CD4-positive, alpha-beta T cell (primary cell): ENCODE data around the gene THTPA. TPM values are rescaled to one million over a fixed set of nuclear protein-coding genes. Genes with fewer than 3 reads are reported as not detected.
A peak's percentile ranks its signal among the peaks of the same experiment; 100 is the strongest.

Source experiments
- ATAC-seq: fragments of 200-7000 bp; cut with Tn5 transposase; one replicate; pipeline ENCODE4 v1.10.0; 2022; ENCODE audit warnings: mild to moderate bottlenecking; ENCODE audit not compliant: poor library complexity
- CTCF ChIA-PET: fragments of 350-600 bp; sonication (Branson Sonifier 250); formaldehyde crosslinking; loops from one replicate; lab custom pipeline; 2021; ENCODE audit warnings: antibody characterized with exemption, inconsistent platforms; lab: Charles Lee
- POLR2A ChIA-PET: fragments of 350-600 bp; sonication (Branson Sonifier 250); formaldehyde crosslinking; loops from one replicate; lab custom pipeline; 2021; ENCODE audit warnings: antibody characterized with exemption, inconsistent platforms; lab: Charles Lee
- DNase-seq, 14 experiments: peaks; one replicate each; pipeline ENCODE4 v3.0.0-alpha.2; 2013 to 2020; ENCODE audit warnings: mixed read lengths in 2 of 14
- H3K27ac ChIP-seq, 2 donors: one replicate each; pipeline versions ENCODE4 v1.5.1 to v1.7.0; 2013; ENCODE audit warnings: low read length in 2 of 2, low read depth in 1 of 2, mild to moderate bottlenecking in 1 of 2
- H3K27me3 ChIP-seq, 2 experiments: 1 replicate in 1 of 2; 2 replicates in 1 of 2; pipeline versions ENCODE4 v1.6.1 to v1.7.0; 2013; ENCODE audit warnings: low read length in 2 of 2, control low read depth in 1 of 2, mild to moderate bottlenecking in 1 of 2, moderate library complexity in 1 of 2; ENCODE audit not compliant: insufficient read depth in 2 of 2, control insufficient read depth in 1 of 2
- H3K36me3 ChIP-seq: one replicate; pipeline ENCODE4 v1.6.1; 2013; ENCODE audit warnings: low read length, control low read depth; ENCODE audit not compliant: insufficient read depth
- H3K4me1 ChIP-seq: one replicate; pipeline ENCODE4 v1.6.1; 2013; ENCODE audit warnings: low read length, control low read depth; ENCODE audit not compliant: insufficient read depth
- H3K4me3 ChIP-seq: one replicate; pipeline ENCODE4 v1.5.1; 2013; ENCODE audit warnings: mild to moderate bottlenecking, low read length, moderate library complexity
- H3K9me3 ChIP-seq, 2 experiments: 1 replicate in 1 of 2; 2 replicates in 1 of 2; pipeline versions ENCODE4 v1.6.1 to v1.7.0; 2013; ENCODE audit warnings: low read length in 2 of 2, mild to moderate bottlenecking in 2 of 2, control low read depth in 1 of 2, moderate library complexity in 1 of 2; ENCODE audit not compliant: control insufficient read depth in 1 of 2, insufficient read depth in 1 of 2
- H3K27ac Mint-ChIP-seq: one replicate; pipeline ENCODE4 v1.8.0; 2020; ENCODE audit warnings: mixed read lengths
- H3K27me3 Mint-ChIP-seq: one replicate; pipeline ENCODE4 v1.8.0; 2021; ENCODE audit warnings: mixed read lengths
- H3K36me3 Mint-ChIP-seq: one replicate; pipeline ENCODE4 v1.8.0; 2021; ENCODE audit warnings: low read depth, mixed read lengths
- H3K4me1 Mint-ChIP-seq: one replicate; pipeline ENCODE4 v1.8.0; 2021; ENCODE audit warnings: low read depth, mixed read lengths
- H3K4me3 Mint-ChIP-seq: one replicate; pipeline ENCODE4 v1.8.0; 2020; ENCODE audit warnings: mild to moderate bottlenecking, mixed read lengths
- H3K9me3 Mint-ChIP-seq: one replicate; pipeline ENCODE4 v1.8.0; 2020; ENCODE audit warnings: mixed read lengths
- CTCF ChIP-seq: fragments of 200-600 bp; IDR thresholded peaks from one replicate; pipeline ENCODE4 v1.8.0; 2022; ENCODE audit warnings: antibody characterized with exemption, mild to moderate bottlenecking
- intact Hi-C, 2 experiments: fragments of 100-400 bp; cut with DNase I in 1 of 2; cut with micrococcal nuclease in 1 of 2; formaldehyde crosslinking; loops; one replicate each; pipeline versions ENCODE4 v1.15.1 to v1.9.0; 2023 to 2025; cut with DNase I, micrococcal nuclease
- total RNA-seq, 174 experiments: library from RNA in 2 of 174; stranded (reverse) in 2 of 174; gene quantifications; one replicate each; pipeline ENCODE4 v1.2.3 and lab custom pipeline; 2021 to 2026

THTPA gene
- total RNA-seq, 2 experiments from 2014 or later, result 13.0 to 13.4 TPM

- intact Hi-C loops, result no loop called here
- no peaks in the 10 kb centered on the region for H3K9me3 Mint-ChIP-seq
- Histone ChIP-seq H3K9me3 (no peaks in the 10 kb centered on the region), H3K4me3 (peak overlapping the region; percentile 77), H3K36me3 (no peaks in the 10 kb centered on the region), H3K27me3 (peaks cover 12 to 18% of the 10 kb centered on the region in 2 experiments), H3K4me1 (peaks cover 20% of the 10 kb centered on the region), H3K27ac (no peak overlapping the region)
- no peak overlapping the region for H3K4me3 Mint-ChIP-seq
- H3K27me3 Mint-ChIP-seq, result peaks cover 9% of the 10 kb centered on the region
- peaks cover 13% of the 10 kb centered on the region for H3K4me1 Mint-ChIP-seq
- CTCF ChIA-PET, result interaction anchor here (1.1 to 2.5 kb wide), 3 partner anchors 9 to 11 kb away, joined by 4 to 11 read pairs (median 6); no protein-coding TSS in a partner anchor
- DNase-seq (no peak), ATAC-seq (no peak)
- no peaks in the 10 kb centered on the region for H3K36me3 Mint-ChIP-seq
- no peak overlapping the region for H3K27ac Mint-ChIP-seq
- POLR2A ChIA-PET, result interaction anchor here (0.6 to 1.1 kb wide), 3 partner anchors 72 to 248 kb away, joined by 3 read pairs; partner anchors contain the start of gene PPP1R3E
- TF ChIP-seq CTCF, result no peak
These were observed 5.8 kb upstream of the THTPA start for GRCh38 chr14:23550131-23550811.

GRCh38 chr14:23550812-23551265 is 5.2 kb upstream of the THTPA start:
- H3K36me3 ChIP-seq, result no peaks in the 10 kb centered on the region
- H3K4me3 ChIP-seq, result peak overlapping the region; percentile 77
- peaks cover 19% of the 10 kb centered on the region for H3K4me1 Mint-ChIP-seq
- H3K36me3 Mint-ChIP-seq, result no peaks in the 10 kb centered on the region
- ChIA-PET CTCF (interaction anchor here (1.1 to 1.8 kb wide), 2 partner anchors 9 to 72 kb away, joined by 6 to 8 read pairs; no protein-coding TSS in a partner anchor), POLR2A (interaction anchor here (1.0 to 1.1 kb wide), 2 partner anchors 248 to 249 kb away, joined by 3 read pairs; partner anchors contain the start of gene PPP1R3E)
- no peak overlapping the region for H3K4me3 Mint-ChIP-seq
- no peak overlapping the region for H3K27ac Mint-ChIP-seq
- no peak overlapping the region for H3K27ac ChIP-seq
- ATAC-seq (no peak), DNase-seq (no peak)
- intact Hi-C loops, result no loop called here
- no peaks in the 10 kb centered on the region for H3K9me3 Mint-ChIP-seq
- peaks cover 9% of the 10 kb centered on the region for H3K27me3 Mint-ChIP-seq
- no peaks in the 10 kb centered on the region for H3K9me3 ChIP-seq
- TF ChIP-seq CTCF, result no peak
- peaks cover 25% of the 10 kb centered on the region for H3K4me1 ChIP-seq
- H3K27me3 ChIP-seq, result peaks cover 12 to 18% of the 10 kb centered on the region in 2 experiments

- DNase-seq (peak; percentile 44 to 86 (median 64)), ATAC-seq (peak; percentile 58)
- no peaks in the 10 kb centered on the region for H3K36me3 ChIP-seq
- peaks cover 29% of the 10 kb centered on the region for H3K4me1 ChIP-seq
- ChIA-PET CTCF (interaction anchor here (1.0 to 1.8 kb wide), 3 partner anchors 8 to 73 kb away, joined by 3 to 8 read pairs (median 6); no protein-coding TSS in a partner anchor), POLR2A (interaction anchor here (0.5 to 1.4 kb wide), 5 partner anchors 11 to 620 kb away, joined by 3 to 5 read pairs (median 3); partner anchors contain the start of gene PPP1R3E)
- no peaks in the 10 kb centered on the region for H3K9me3 ChIP-seq
- H3K4me3 Mint-ChIP-seq, result no peak within 1 kb of the TSS
- intact Hi-C loops, result no loop called here
- peak within 1 kb of the TSS; percentile 77 for H3K4me3 ChIP-seq
- H3K27ac Mint-ChIP-seq, result peak within 1 kb of the TSS; percentile 59
- H3K36me3 Mint-ChIP-seq, result no peaks in the 10 kb centered on the region
- H3K9me3 Mint-ChIP-seq, result no peaks in the 10 kb centered on the region
- peaks cover 12 to 18% of the 10 kb centered on the region in 2 experiments for H3K27me3 ChIP-seq
- H3K27me3 Mint-ChIP-seq, result peaks cover 9% of the 10 kb centered on the region
- peaks cover 25% of the 10 kb centered on the region for H3K4me1 Mint-ChIP-seq
- no peak within 1 kb of the TSS for H3K27ac ChIP-seq
- no peak for TF ChIP-seq CTCF
These were observed 4.6 kb upstream of the THTPA start, which contains the start of gene ZFHX2 for GRCh38 chr14:23551266-23552028. Gene ZFHX2, minus strand, starts transcription at chr14:23551765. Its CDS starts 16,440 bp downstream, at chr14:23535325.
